Tibial nerve (tissue), 3 donors: Measurements from ENCODE around the gene PDE8B.

Experiments used
- EP300 ChIP-seq, 2 donors: sonication (generic); formaldehyde crosslinking; IDR thresholded peaks; one replicate each; pipeline ENCODE4 v1.6.1; 2017; ENCODE audit warnings: antibody characterized with exemption in 2 of 2, mild to moderate bottlenecking in 1 of 2
- POLR2A ChIP-seq, 2 donors: fragments of 450-650 bp; IDR thresholded peaks; one replicate each; pipeline ENCODE4 v1.6.1; 2017; ENCODE audit warnings: antibody characterized with exemption in 2 of 2, mild to moderate bottlenecking in 2 of 2, moderate library complexity in 2 of 2

DNA sequence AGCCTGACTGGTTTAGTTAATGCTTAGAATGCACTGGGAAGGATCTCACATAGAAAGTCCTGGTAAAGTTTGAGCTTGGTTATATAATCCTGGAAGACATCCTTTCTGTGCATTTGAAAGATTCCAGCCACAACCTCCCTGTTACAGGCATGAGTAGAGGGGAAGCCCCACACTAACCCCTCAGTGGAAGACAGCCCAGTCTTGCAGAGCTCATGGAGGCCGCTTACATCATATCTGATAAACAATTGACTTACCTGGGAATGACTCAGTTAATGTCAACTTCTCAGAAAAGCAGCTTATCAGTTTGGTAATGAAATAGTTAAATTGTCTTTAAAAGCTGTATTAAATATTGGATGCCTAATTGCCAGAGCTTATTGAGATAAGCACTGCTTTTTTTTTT, 28.1 kb upstream of the PDE8B start:
- TF ChIP-seq POLR2A (IDR thresholded peaks at IDR 0.05) (no peak), EP300 (IDR thresholded peaks at IDR 0.05) (no peak)
